ENCODE measurements around the gene TANGO6. TPM values are rescaled to one million over a fixed set of nuclear protein-coding genes. Genes with fewer than 3 reads are reported as not detected.

TANGO6 gene
- total and polyA plus RNA-seq, 10 of the 15 experiments (the other 5 are each of a cell fraction or from before 2014, with no cell fraction given) = 1.1 to 20.6 (median 11.0) TPM

DNA sequence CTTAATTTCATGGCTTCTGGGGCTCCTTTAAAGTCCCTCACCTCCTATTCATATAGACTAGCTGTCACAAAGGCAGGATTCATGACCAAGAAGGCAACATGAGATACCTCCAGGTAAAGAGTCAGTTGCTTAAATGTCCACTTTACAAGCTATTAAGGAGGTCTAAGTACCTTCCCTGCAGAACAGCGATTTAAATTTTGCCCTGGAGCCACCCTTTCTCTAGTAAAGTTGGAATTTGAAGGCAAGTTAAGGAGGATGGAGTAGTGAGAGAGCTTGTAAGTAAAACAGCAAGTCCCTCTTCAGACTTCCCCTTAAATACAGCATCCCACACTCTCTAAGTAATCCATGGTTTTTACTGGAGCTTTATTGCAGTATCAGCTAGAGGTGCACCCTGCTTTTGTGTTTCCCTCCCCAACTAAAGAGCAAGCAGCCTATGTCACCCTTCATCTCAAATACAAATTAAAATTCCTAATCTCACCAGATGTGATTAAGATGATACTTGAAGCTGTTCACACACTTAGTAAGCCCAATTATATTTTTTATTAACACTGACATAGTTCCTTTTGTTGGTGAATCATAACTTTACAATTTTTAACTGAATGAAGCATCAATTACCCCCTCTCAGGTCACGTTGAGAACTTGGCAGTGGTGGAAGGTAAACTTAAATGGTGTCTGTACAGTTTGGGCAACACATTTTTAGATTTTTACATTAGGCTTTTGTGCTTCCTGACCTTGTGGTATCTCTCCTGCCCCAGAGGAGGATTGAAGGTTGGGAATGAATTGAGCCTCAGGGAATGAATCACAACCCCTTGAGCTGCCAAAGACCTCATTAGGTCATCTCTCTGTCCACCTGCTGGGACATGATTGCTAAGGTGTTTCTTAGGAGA lies 108.9 kb downstream of the TANGO6 start:
- H3K36me3 ChIP-seq (ENCODE audit: control insufficient read depth in 2 of 2, insufficient read depth in 2 of 2, low read length in 1 of 2) = no peaks in the 10 kb centered on the region
- no peaks in the 10 kb centered on the region for H3K9me3 ChIP-seq (replicated peaks; ENCODE audit: control insufficient read depth, insufficient read depth, low read length)
- in situ Hi-C loops (cut with MboI) (no loop called here), intact Hi-C loops (cut with micrococcal nuclease; ENCODE audit: unreplicated experiment) (no loop called here)
- no peak overlapping the region for H3K27ac ChIP-seq (ENCODE audit: control insufficient read depth, insufficient read depth)
- H3K4me3 ChIP-seq = no peak overlapping the region
- ChIA-PET CTCF (no interaction called here), POLR2A (no interaction called here), SMC1A (ENCODE audit: uncharacterized antibody, unreplicated experiment) (no interaction called here), RAD21 (ENCODE audit: unreplicated experiment) (no interaction called here)
- no peak overlapping the region for H2AFZ ChIP-seq (ENCODE audit: control insufficient read depth, low read depth, low read length)
- BruUV-seq (replicated peaks) = no TSS peak
- no peak overlapping the region for H3K9ac ChIP-seq (ENCODE audit: control insufficient read depth, insufficient read depth, low read length)
- H4K20me1 ChIP-seq (ENCODE audit: control insufficient read depth, insufficient read depth) = no peaks in the 10 kb centered on the region
- ATAC-seq (no peak), FAIRE-seq (no peak), DNase-seq (ENCODE audit: low read depth, low spot score) (no peak)
- H3K4me1 ChIP-seq (ENCODE audit: control insufficient read depth, insufficient read depth, low read length) = no peaks in the 10 kb centered on the region
- WGBS (ENCODE audit: insufficient coverage, insufficient replicate concordance, low lambda C conversion rate, missing lambda C conversion rate) = 73% methylated on average over 2 of the region's 2 CpGs
- H3K79me2 ChIP-seq (ENCODE audit: control insufficient read depth, insufficient read depth, low read length) = no peaks in the 10 kb centered on the region
- H3K27me3 ChIP-seq (replicated peaks in 1 of 2; ENCODE audit: control insufficient read depth in 2 of 2, insufficient read depth in 2 of 2, low read length in 1 of 2) = no peaks in the 10 kb centered on the region
- no peak overlapping the region for H3K4me2 ChIP-seq (ENCODE audit: control insufficient read depth, insufficient read depth)
- TF ChIP-seq, protein P1, sequence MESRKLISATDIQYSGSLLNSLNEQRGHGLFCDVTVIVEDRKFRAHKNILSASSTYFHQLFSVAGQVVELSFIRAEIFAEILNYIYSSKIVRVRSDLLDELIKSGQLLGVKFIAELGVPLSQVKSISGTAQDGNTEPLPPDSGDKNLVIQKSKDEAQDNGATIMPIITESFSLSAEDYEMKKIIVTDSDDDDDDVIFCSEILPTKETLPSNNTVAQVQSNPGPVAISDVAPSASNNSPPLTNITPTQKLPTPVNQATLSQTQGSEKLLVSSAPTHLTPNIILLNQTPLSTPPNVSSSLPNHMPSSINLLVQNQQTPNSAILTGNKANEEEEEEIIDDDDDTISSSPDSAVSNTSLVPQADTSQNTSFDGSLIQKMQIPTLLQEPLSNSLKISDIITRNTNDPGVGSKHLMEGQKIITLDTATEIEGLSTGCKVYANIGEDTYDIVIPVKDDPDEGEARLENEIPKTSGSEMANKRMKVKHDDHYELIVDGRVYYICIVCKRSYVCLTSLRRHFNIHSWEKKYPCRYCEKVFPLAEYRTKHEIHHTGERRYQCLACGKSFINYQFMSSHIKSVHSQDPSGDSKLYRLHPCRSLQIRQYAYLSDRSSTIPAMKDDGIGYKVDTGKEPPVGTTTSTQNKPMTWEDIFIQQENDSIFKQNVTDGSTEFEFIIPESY (IDR thresholded peaks at IDR 0.05) = no peak
- TF ChIP-seq NRF1 (conservative IDR thresholded peaks at IDR 0.05; ENCODE audit: low read depth, low read length) (no peak), YY1 (IDR thresholded peaks at IDR 0.05; ENCODE audit: low read depth, low read length) (no peak), CREB1 (IDR thresholded peaks at IDR 0.05; ENCODE audit: low read depth) (no peak), SMARCA5 (IDR thresholded peaks at IDR 0.05) (no peak), EZH2 (IDR thresholded peaks at IDR 0.05; ENCODE audit: borderline replicate concordance, control insufficient read depth, low read depth, low read length) (no peak), ZSCAN29 (IDR thresholded peaks at IDR 0.05) (no peak), LARP7 (IDR thresholded peaks at IDR 0.05) (no peak)
- TF ChIP-seq, protein P2, sequence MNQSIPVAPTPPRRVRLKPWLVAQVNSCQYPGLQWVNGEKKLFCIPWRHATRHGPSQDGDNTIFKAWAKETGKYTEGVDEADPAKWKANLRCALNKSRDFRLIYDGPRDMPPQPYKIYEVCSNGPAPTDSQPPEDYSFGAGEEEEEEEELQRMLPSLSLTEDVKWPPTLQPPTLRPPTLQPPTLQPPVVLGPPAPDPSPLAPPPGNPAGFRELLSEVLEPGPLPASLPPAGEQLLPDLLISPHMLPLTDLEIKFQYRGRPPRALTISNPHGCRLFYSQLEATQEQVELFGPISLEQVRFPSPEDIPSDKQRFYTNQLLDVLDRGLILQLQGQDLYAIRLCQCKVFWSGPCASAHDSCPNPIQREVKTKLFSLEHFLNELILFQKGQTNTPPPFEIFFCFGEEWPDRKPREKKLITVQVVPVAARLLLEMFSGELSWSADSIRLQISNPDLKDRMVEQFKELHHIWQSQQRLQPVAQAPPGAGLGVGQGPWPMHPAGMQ (IDR thresholded peaks at IDR 0.05; ENCODE audit: borderline replicate concordance) = no peak
- TF ChIP-seq, protein P3, sequence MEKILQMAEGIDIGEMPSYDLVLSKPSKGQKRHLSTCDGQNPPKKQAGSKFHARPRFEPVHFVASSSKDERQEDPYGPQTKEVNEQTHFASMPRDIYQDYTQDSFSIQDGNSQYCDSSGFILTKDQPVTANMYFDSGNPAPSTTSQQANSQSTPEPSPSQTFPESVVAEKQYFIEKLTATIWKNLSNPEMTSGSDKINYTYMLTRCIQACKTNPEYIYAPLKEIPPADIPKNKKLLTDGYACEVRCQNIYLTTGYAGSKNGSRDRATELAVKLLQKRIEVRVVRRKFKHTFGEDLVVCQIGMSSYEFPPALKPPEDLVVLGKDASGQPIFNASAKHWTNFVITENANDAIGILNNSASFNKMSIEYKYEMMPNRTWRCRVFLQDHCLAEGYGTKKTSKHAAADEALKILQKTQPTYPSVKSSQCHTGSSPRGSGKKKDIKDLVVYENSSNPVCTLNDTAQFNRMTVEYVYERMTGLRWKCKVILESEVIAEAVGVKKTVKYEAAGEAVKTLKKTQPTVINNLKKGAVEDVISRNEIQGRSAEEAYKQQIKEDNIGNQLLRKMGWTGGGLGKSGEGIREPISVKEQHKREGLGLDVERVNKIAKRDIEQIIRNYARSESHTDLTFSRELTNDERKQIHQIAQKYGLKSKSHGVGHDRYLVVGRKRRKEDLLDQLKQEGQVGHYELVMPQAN (conservative IDR thresholded peaks at IDR 0.05) = no peak
- TF ChIP-seq, protein P4, sequence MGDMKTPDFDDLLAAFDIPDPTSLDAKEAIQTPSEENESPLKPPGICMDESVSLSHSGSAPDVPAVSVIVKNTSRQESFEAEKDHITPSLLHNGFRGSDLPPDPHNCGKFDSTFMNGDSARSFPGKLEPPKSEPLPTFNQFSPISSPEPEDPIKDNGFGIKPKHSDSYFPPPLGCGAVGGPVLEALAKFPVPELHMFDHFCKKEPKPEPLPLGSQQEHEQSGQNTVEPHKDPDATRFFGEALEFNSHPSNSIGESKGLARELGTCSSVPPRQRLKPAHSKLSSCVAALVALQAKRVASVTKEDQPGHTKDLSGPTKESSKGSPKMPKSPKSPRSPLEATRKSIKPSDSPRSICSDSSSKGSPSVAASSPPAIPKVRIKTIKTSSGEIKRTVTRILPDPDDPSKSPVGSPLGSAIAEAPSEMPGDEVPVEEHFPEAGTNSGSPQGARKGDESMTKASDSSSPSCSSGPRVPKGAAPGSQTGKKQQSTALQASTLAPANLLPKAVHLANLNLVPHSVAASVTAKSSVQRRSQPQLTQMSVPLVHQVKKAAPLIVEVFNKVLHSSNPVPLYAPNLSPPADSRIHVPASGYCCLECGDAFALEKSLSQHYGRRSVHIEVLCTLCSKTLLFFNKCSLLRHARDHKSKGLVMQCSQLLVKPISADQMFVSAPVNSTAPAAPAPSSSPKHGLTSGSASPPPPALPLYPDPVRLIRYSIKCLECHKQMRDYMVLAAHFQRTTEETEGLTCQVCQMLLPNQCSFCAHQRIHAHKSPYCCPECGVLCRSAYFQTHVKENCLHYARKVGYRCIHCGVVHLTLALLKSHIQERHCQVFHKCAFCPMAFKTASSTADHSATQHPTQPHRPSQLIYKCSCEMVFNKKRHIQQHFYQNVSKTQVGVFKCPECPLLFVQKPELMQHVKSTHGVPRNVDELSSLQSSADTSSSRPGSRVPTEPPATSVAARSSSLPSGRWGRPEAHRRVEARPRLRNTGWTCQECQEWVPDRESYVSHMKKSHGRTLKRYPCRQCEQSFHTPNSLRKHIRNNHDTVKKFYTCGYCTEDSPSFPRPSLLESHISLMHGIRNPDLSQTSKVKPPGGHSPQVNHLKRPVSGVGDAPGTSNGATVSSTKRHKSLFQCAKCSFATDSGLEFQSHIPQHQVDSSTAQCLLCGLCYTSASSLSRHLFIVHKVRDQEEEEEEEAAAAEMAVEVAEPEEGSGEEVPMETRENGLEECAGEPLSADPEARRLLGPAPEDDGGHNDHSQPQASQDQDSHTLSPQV (IDR thresholded peaks at IDR 0.05) = no peak
- TF ChIP-seq, protein P5, sequence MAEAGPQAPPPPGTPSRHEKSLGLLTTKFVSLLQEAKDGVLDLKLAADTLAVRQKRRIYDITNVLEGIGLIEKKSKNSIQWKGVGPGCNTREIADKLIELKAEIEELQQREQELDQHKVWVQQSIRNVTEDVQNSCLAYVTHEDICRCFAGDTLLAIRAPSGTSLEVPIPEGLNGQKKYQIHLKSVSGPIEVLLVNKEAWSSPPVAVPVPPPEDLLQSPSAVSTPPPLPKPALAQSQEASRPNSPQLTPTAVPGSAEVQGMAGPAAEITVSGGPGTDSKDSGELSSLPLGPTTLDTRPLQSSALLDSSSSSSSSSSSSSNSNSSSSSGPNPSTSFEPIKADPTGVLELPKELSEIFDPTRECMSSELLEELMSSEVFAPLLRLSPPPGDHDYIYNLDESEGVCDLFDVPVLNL (IDR thresholded peaks at IDR 0.05; ENCODE audit: low read depth, low read length) = no peak
